Smooth muscle cell (in vitro differentiated cells): Measurements from ENCODE around the gene CCL17. TPM values are rescaled to one million over a fixed set of nuclear protein-coding genes. Genes with fewer than 3 reads are reported as not detected.
A peak's percentile ranks its signal among the peaks of the same experiment; 100 is the strongest.

ENCODE experiments used
- DNase-seq: peaks from one replicate; lab custom pipeline; 2025; ENCODE audit not compliant: unreplicated experiment; lab: John Stamatoyannopoulos, UW
- H2AFZ ChIP-seq: fragments of 200-600 bp; sonication (generic); 2 replicates; pipeline ENCODE4 v1.6.0; 2016; ENCODE audit warnings: antibody characterized with exemption, low read depth, mild to moderate bottlenecking
- H3F3A ChIP-seq: fragments of 200-600 bp; sonication (generic); 2 replicates; pipeline ENCODE4 v1.6.0; 2017; ENCODE audit warnings: antibody characterized with exemption, low read depth
- H3K27ac ChIP-seq: fragments of 200-600 bp; sonication (generic); 2 replicates; pipeline ENCODE4 v1.5.1; 2016; ENCODE audit warnings: low read depth, mild to moderate bottlenecking
- H3K27me3 ChIP-seq: fragments of 200-600 bp; sonication (generic); 2 replicates; pipeline ENCODE4 v1.6.1; 2016; ENCODE audit warnings: low read depth, mild to moderate bottlenecking
- H3K36me3 ChIP-seq: fragments of 200-600 bp; sonication (generic); 2 replicates; pipeline ENCODE4 v1.5.1; 2016; ENCODE audit warnings: low read depth
- H3K4me1 ChIP-seq: fragments of 200-600 bp; sonication (generic); 2 replicates; pipeline ENCODE4 v1.5.1; 2016; ENCODE audit warnings: low read depth
- H3K4me2 ChIP-seq: fragments of 200-600 bp; sonication (generic); 2 replicates; pipeline ENCODE4 v1.6.0; 2016; ENCODE audit warnings: mild to moderate bottlenecking
- H3K4me3 ChIP-seq: fragments of 200-600 bp; sonication (generic); 2 replicates; pipeline ENCODE4 v1.5.1; 2016; ENCODE audit warnings: mild to moderate bottlenecking
- H3K79me2 ChIP-seq: fragments of 200-600 bp; sonication (generic); 2 replicates; pipeline ENCODE4 v1.6.0; 2016; ENCODE audit warnings: low read depth, mild to moderate bottlenecking
- H3K9ac ChIP-seq: fragments of 200-600 bp; sonication (generic); 2 replicates; pipeline ENCODE4 v1.6.0; 2016; ENCODE audit warnings: low read depth
- H3K9me3 ChIP-seq: fragments of 200-600 bp; sonication (generic); replicated peaks from 2 replicates; pipeline ENCODE4 v1.5.1; 2016; ENCODE audit warnings: low read depth
- H4K20me1 ChIP-seq: fragments of 200-600 bp; sonication (generic); 2 replicates; pipeline ENCODE4 v1.6.0; 2016; ENCODE audit warnings: low read depth
- CTCF ChIP-seq: fragments of 200-600 bp; sonication (generic); IDR thresholded peaks from 2 replicates; pipeline ENCODE4 v1.5.1; 2017; ENCODE audit warnings: borderline replicate concordance, mild to moderate bottlenecking, antibody characterized with exemption; ENCODE audit not compliant: insufficient read depth, poor library complexity, severe bottlenecking
- WGBS: methylation state at CpG from one replicate; pipeline ENCODE4 v1.1.7; 2016; ENCODE audit warnings: low lambda C conversion rate; 5-methylcytosine and 5-hydroxymethylcytosine counted together
- polyA plus RNA-seq: library from polyadenylated mRNA; unstranded; fragments of >200 nt; fragmentation: Nextera tagmentation; extraction: Ambion mirVana; gene quantifications from 2 replicates; pipeline ENCODE4 v1.2.1, GENCODE V29; 2016
- total RNA-seq: library from RNA; depleted of rRNA; stranded (reverse); fragments of >200 nt; gene quantifications from 2 replicates; pipeline ENCODE4 v1.2.3, GENCODE V29; 2014

CCL17 gene
- total and polyA plus RNA-seq, 2 experiments from 2014 or later = not detected

GRCh38 chr16:57416084-57416483 is 11.5 kb downstream of the CCL17 start:
- TF ChIP-seq CTCF = no peak
- Histone ChIP-seq H3K4me2 (no peak overlapping the region), H3K4me1 (peaks cover 5% of the 10 kb centered on the region), H3K4me3 (no peak overlapping the region), H3K9me3 (no peaks in the 10 kb centered on the region), H3K79me2 (no peaks in the 10 kb centered on the region), H3K9ac (no peak overlapping the region), H3K27me3 (no peaks in the 10 kb centered on the region), H3K27ac (no peak overlapping the region), H2AFZ (no peak overlapping the region), H3F3A (no peaks in the 10 kb centered on the region), H4K20me1 (no peaks in the 10 kb centered on the region), H3K36me3 (no peaks in the 10 kb centered on the region)
- 95% methylated on average over 12 of the region's 16 CpGs for WGBS
- no peak for DNase-seq

- Histone ChIP-seq H2AFZ (peak overlapping the region; percentile 85), H3F3A (no peaks in the 10 kb centered on the region), H3K4me1 (peaks cover 5% of the 10 kb centered on the region)
These were observed 14.9 kb downstream of the CCL17 start for GRCh38 chr16:57419506-57419905.

GRCh38 chr16:57422026-57422944 is 17.7 kb downstream of the CCL17 start:
- peak; percentile 55 for TF ChIP-seq CTCF
- Histone ChIP-seq H3K9ac (no peak overlapping the region), H3K36me3 (no peaks in the 10 kb centered on the region), H3F3A (no peaks in the 10 kb centered on the region), H3K4me2 (no peak overlapping the region), H4K20me1 (no peaks in the 10 kb centered on the region), H3K4me3 (no peak overlapping the region), H3K79me2 (no peaks in the 10 kb centered on the region), H2AFZ (peak overlapping the region; percentile 18), H3K27ac (no peak overlapping the region), H3K9me3 (no peaks in the 10 kb centered on the region), H3K27me3 (no peaks in the 10 kb centered on the region), H3K4me1 (peaks cover 5% of the 10 kb centered on the region)
- WGBS = 52% methylated on average over 10 of the region's 10 CpGs
- no peak for DNase-seq

More at GRCh38 chr16:57419506-57419905, 14.9 kb downstream of the CCL17 start:
- DNase-seq = no peak
- no peak overlapping the region for H3K4me3 ChIP-seq
- no peaks in the 10 kb centered on the region for H3K27me3 ChIP-seq
- H3K27ac ChIP-seq = no peak overlapping the region
- H3K9ac ChIP-seq = no peak overlapping the region
- no peaks in the 10 kb centered on the region for H4K20me1 ChIP-seq
- no peaks in the 10 kb centered on the region for H3K79me2 ChIP-seq
- TF ChIP-seq CTCF = no peak
- H3K9me3 ChIP-seq = no peaks in the 10 kb centered on the region
- no peak overlapping the region for H3K4me2 ChIP-seq
- 89% methylated on average over 6 of the region's 6 CpGs for WGBS
- no peaks in the 10 kb centered on the region for H3K36me3 ChIP-seq
